ENCODE data around the gene TMEM88. TPM values are rescaled to one million over a fixed set of nuclear protein-coding genes. Genes with fewer than 3 reads are reported as not detected.

TMEM88 gene
- total RNA-seq, 1 experiment from 2014 or later: not detected

DNA sequence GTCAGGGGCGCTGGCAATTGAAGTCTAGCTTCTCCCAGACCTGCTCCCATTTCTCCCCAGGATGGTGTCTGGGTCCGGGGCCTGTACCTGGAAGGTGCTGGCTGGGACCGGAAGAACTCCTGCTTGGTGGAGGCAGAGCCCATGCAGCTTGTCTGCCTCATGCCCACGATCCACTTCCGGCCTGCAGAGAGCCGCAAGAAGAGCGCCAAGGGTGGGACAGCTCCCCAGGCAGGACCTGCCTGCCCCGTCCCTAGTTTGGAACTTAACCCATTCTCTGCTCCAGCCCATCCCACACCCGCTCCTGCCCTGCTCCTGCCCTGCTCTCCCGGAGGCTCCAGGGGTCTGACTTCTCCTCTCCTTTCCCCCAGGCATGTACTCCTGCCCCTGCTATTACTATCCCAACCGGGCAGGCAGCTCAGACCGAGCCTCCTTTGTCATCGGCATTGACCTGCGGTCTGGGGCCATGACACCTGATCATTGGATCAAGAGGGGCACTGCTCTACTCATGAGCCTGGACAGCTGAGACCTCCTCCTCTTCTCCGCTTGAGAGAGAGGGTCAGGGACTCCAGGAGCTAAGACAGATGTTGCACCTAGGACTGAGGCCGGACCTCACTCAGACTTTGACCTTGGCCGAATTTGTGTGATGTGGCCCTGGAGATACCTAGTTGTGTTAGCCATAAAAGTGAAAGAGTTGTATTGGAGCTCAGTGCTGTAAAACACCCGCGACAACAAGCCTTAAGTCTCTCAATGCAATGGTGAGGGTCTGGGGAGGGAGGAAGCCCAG, 21.7 kb upstream of the TMEM88 start:
- DNase-seq (ENCODE audit: low spot score): no peak

- peak; percentile 91 for DNase-seq (ENCODE audit: low spot score)
Measured at GRCh38 chr17:7833795-7834541, 20.9 kb upstream of the TMEM88 start, which contains the start of gene KDM6B. KDM6B (plus strand) TSS chr17:7834217; CDS start chr17:7845555, 11,338 bp downstream.

GRCh38 chr17:7834542-7834956, 20.3 kb upstream of the TMEM88 start:
- peak; percentile 49 for DNase-seq (ENCODE audit: low spot score)

DNA sequence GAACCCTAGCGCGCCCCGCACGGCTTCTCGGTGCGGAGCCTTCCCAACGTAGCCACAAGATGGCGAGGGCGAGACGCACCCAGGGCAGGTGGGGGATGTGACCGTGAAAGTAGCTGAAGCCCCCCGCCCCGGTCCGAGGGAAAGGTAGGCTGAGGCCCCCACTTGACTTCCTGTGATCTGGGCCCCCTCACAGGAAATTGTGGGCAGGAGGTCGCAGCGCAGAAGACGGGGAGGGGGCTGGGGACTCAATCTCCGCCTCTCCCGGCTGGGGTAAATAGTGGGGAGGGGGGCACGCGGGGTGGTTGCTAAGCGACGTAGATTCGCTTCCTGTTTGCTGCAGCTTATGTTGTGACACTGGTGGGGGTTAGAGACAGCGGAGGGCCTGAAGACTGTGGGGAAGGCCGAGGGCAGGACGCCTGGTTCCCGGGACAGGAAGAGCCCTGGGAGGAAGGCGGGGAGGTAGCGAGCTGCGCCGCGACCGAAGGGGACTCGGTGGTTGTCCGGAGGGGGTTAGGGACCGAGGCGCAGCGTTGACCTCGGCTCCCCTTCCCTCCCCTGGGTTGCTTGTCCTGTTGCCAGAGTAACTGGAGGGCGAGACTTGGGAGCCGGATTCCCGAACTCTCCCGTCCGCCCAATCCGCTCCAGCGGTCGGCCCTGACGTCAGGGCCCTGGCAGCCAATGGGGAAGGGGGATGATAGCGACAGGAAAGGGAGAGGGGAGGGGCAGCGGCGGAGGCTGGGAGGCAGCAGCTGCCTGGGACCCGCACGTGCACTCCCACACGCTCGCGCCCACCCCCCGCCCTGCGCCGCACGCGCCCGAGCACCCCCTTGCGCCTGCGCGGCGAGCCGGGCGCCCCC, 19.7 kb upstream of the TMEM88 start:
- DNase-seq (ENCODE audit: low spot score): peak; percentile 96

GRCh38 chr17:7835814-7836595, 18.9 kb upstream of the TMEM88 start:
- peak; percentile 39 for DNase-seq (ENCODE audit: low spot score)

GRCh38 chr17:7836596-7837407, 18.1 kb upstream of the TMEM88 start:
- peak; percentile 95 for DNase-seq (ENCODE audit: low spot score)

GRCh38 chr17:7837408-7838088, 17.3 kb upstream of the TMEM88 start:
- no peak for DNase-seq (ENCODE audit: low spot score)

GRCh38 chr17:7838090-7839075, 16.5 kb upstream of the TMEM88 start:
- peak; percentile 71 for DNase-seq (ENCODE audit: low spot score)

DNA sequence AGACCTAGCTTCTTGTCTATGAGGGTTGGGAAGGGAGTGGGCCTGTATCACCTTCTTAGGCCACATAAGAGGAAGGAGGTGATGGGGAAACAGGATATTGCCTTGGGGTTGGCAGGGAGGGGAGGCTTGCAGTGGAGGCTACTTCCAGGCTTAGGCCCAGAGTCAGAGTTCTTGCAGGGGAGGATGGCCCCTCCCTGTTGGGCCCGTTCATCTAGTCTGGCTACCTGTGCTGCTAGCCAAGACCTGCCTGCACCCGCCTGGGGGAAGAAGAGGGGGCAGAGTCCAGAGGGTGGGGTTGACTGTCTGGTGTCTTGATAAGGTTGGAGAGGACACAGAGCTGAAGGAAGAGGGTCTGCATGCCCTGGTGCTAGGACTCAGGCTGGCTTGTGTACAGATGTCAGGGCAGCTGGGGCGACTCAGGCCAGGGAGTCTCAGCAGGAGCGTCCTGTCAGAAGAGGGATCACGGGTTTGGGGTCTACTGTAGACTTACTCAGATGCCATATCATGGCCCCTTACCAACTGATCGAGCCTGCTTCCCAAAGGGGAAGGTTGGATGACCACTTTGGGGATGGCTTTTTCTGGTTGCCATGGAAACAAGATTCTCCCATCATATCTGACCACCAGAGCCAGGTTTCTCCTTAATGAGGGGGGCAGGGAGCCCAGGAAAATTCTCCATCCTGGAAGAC, 15.5 kb upstream of the TMEM88 start:
- no peak for DNase-seq (ENCODE audit: low spot score)

- peak; percentile 24 for DNase-seq (ENCODE audit: low spot score)
Measured at GRCh38 chr17:7839876-7840261, 15.0 kb upstream of the TMEM88 start.

DNA sequence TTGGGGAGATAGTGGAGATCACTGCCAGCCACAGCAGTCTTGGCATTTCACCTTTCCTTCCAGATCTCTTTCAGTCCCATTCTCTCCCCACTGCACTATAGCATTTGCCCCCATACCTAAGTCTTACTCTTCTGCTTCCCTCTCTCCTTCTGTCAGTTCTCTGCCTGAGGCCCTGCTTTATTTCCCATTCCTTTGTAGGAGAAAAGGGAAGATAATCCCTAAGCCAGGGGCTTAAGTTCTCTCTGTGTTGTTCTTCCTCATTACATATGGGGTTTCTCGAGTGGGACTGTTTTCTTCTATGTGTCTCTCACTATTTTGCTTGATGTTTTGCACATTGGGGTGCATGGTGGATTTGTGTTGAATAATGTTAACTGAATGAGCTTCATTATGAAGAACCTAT, 14.4 kb upstream of the TMEM88 start:
- no peak for DNase-seq (ENCODE audit: low spot score)

GRCh38 chr17:7840875-7841274, 14.0 kb upstream of the TMEM88 start:
- DNase-seq (ENCODE audit: low spot score): no peak

- peak; percentile 89 for DNase-seq (ENCODE audit: low spot score)
Measured at GRCh38 chr17:7841396-7841914, 13.4 kb upstream of the TMEM88 start.

GRCh38 chr17:7841915-7842379, 12.9 kb upstream of the TMEM88 start:
- DNase-seq (ENCODE audit: low spot score): peak; percentile 82

DNA sequence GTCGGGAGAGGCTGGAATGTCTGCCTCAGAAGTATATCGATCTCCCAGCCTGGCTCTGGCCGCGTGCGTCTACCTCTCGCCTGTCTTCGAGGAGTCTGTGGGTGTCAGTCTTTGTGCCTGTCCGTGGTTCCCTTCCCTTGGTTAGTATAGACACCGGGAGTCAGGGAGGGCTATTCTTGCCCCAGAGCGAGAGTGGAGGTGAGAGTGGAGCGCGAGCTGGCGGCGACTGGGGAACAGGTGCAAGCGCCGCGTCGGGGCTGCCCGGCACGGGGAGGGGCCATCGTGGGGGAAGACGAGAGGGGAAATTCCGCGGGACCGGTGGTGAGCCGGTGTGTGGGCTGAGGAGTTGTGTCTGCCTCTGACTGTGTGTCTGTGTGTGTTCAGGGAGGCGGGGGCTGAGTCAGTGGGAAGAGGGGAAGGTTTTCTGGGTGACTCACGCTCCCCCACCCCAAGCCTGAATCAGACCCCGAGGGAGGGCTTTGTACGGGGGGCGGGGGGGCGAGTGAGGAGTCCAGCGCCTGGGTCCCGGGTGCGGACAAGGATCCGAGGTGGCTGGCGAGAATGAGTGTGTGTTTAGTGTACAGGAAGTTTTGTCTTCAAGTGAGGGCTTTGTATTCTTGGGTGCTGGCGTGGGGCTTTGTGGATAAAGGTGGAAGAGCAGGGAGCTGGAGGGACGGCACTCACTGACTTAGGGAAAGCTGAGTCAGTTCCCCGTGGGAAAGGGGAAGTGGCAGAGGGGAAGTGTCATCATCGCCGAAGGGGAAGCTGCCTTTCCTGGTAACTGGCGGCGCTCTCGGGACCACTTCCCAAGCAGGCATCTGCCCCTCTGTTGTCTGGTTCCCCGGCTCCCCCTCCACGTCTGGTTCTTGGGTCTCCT, 12.2 kb upstream of the TMEM88 start:
- DNase-seq (ENCODE audit: low spot score): peak; percentile 92

DNA sequence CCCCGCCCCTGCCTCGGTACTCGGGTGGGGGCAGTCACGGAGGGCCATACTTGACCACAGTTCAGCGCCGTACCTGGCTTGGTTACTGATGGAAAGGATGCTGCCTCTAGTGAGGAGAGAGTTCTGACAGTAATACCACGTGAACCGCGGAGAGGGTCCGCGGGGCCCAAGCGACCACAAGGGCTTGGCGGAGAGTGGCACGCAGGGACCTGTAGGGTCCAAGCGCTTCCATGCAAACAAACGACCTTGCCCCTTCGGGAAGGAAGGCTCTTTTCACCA, 11.7 kb upstream of the TMEM88 start:
- peak; percentile 14 for DNase-seq (ENCODE audit: low spot score)

Measured in A172 (cell line).